NB4 (cell line): Measurements from ENCODE around the gene FLT1.
A peak's percentile ranks its signal among the peaks of the same experiment; 100 is the strongest.

ENCODE experiments used
- DNase-seq: peaks from one replicate; pipeline ENCODE4 v3.0.0; 2010; ENCODE audit warnings: low read depth
- H3K4me3 ChIP-seq: one replicate; pipeline ENCODE4 v1.5.1; 2011; ENCODE audit warnings: mild to moderate bottlenecking, low read depth, low read length, moderate library complexity
- MYC ChIP-seq: IDR thresholded peaks from 2 replicates; pipeline ENCODE4 v1.6.1; 2011; ENCODE audit warnings: low read depth, low read length
- POLR2A ChIP-seq: IDR thresholded peaks from 2 replicates; pipeline ENCODE4 v1.6.1; 2011; ENCODE audit warnings: mild to moderate bottlenecking; ENCODE audit not compliant: insufficient read length; ENCODE audit errors: extremely low read depth
- TF ChIP-seq, protein P1 (sequence below): IDR thresholded peaks from 2 replicates; pipeline ENCODE4 v1.6.1; 2011; ENCODE audit warnings: low read depth, low read length
- TF ChIP-seq, protein P2 (sequence below): IDR thresholded peaks from one replicate; pipeline ENCODE4 v1.5.1; 2012; ENCODE audit warnings: low read depth, low read length

The FLT1 gene

DNA sequence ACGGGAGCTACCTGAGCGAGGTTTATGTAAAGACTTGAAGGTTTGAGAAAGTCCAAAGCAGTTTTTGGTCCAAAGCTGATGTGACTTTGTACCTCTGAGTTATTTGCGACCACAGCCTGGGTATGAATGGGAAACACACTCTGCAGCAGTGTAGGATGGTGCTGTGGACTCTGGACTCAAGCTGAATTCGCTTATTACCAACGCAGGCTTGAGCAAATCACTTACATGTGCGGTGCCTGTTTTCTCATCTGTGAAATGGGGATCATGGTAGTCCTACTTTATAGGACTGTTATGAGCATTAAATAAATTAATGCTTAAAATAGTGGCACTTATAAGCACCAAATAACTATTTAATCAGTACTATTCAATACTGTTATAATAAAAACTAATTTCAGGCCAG is 180.0 kb downstream of the FLT1 start:
- no peak for DNase-seq
- no peak overlapping the region for H3K4me3 ChIP-seq
- TF ChIP-seq, protein P1, sequence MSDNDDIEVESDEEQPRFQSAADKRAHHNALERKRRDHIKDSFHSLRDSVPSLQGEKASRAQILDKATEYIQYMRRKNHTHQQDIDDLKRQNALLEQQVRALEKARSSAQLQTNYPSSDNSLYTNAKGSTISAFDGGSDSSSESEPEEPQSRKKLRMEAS, result no peak
- TF ChIP-seq POLR2A (no peak), MYC (no peak)
- TF ChIP-seq, protein P2, sequence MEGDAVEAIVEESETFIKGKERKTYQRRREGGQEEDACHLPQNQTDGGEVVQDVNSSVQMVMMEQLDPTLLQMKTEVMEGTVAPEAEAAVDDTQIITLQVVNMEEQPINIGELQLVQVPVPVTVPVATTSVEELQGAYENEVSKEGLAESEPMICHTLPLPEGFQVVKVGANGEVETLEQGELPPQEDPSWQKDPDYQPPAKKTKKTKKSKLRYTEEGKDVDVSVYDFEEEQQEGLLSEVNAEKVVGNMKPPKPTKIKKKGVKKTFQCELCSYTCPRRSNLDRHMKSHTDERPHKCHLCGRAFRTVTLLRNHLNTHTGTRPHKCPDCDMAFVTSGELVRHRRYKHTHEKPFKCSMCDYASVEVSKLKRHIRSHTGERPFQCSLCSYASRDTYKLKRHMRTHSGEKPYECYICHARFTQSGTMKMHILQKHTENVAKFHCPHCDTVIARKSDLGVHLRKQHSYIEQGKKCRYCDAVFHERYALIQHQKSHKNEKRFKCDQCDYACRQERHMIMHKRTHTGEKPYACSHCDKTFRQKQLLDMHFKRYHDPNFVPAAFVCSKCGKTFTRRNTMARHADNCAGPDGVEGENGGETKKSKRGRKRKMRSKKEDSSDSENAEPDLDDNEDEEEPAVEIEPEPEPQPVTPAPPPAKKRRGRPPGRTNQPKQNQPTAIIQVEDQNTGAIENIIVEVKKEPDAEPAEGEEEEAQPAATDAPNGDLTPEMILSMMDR, result no peak

DNA sequence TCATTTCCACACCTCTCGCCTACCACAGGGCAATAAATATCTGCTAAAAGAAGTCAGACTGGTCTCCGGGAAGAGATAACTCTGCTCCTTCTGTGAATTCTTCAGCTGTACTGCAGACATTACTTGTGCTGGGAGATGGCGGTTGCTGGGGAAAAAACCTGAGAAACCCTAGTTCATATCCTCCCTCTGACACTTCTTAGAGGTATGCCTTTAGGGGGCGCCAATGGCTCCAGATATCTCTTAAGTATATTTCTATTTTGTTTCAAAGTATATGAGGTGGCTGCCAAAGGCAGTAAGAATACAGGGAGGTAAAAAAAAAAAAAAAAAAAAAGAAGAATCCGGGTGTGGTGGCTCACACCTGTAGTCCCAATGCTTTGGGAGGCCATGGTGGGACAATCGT is 181.3 kb downstream of the FLT1 start:
- peak; percentile 70 for DNase-seq
- no peak overlapping the region for H3K4me3 ChIP-seq
- TF ChIP-seq, protein P2, result peak; percentile 52
- TF ChIP-seq, protein P1, result no peak

DNA sequence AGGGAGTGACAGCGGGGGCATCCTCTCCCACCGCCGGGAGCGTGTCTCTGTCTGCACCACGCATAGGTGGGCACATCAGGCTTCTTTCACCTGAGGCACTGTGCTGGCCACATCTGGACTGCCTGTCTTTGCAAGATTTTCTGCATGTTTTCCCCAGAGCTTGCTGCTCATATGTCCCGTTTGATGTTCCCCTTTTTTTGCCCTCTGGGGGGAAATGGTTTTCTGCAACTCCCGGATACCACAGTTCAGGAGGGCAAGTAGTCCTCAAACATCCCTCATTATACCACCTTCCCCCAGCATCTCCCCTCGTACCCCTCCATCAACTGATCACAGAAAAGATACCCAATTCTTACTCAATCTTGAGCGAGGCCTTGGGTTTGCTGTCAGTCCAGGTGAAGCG is 188.6 kb downstream of the FLT1 start:
- no peak for TF ChIP-seq POLR2A
- TF ChIP-seq, protein P1, result no peak
- TF ChIP-seq, protein P2, result no peak
- DNase-seq, result peak; percentile 67

DNA sequence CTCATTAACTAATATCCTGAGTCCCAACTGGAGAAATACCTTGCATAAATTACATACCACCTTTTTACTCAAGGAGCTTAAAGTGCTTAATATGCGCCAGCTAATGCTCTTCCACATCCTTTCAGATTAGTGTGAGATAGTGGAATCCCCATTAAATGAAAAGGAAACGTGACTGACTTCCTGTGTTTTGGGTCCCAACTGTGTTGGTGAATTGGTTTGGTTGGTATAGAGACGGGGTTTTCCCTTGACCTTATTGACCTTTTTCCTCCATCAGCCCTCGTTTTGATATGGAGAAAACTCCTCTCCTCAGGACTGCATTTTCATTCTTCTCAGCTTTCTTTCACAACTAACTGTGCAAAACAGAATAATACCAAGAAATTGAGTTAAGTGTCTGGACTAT is 193.1 kb downstream of the FLT1 start:
- no peak overlapping the region for H3K4me3 ChIP-seq

More for the DNA sequence above, 188.6 kb downstream of the FLT1 start:
- no peak overlapping the region for H3K4me3 ChIP-seq

DNA sequence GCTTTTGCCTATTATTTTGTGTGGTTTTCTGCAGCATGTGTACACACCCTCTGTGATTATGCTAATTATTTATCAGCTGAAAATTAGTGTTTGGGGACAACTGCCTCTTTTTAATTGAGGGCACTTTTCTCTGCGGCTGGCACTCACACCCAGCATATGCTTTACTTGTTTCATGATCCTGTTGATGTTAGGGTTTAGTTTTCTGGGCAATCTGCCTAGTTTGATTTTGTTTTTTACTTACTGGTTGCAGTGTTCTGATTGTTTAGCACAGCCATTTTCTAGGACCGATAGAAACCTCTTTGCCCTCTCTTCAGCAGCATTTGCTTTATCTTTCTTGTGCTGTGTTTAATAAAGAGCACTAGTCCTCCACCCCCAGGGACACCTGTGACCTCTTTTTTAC is 195.0 kb downstream of the FLT1 start:
- TF ChIP-seq, protein P2, result no peak
- TF ChIP-seq MYC, result no peak
- no peak for TF ChIP-seq POLR2A
- TF ChIP-seq, protein P1, result no peak
- H3K4me3 ChIP-seq, result no peak overlapping the region
- no peak for DNase-seq

More for the DNA sequence above, 193.1 kb downstream of the FLT1 start:
- TF ChIP-seq, protein P2, result no peak
- TF ChIP-seq, protein P1, result no peak
- TF ChIP-seq MYC (no peak), POLR2A (no peak)
- no peak for DNase-seq

DNA sequence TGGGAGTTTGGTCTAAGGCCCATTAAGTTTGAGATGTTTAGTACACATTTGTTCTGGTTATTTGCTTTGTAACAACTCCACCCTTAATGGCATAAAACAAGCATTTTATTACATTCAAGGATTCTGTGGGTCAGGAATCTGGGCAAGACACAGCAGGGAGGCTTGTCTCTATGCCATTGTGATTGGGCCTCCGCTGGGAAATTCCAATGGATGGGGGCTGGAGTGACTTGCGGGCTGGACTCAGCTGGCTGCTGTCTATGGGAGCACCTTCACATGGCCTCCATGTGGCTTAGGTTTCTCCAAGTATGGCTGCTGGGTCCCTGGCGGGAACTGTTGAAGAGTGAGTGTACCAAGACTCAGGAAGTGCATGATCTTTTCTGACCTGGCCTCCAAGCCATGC is 197.6 kb downstream of the FLT1 start:
- no peak overlapping the region for H3K4me3 ChIP-seq
- TF ChIP-seq, protein P2, result no peak
- TF ChIP-seq, protein P1, result no peak
- no peak for TF ChIP-seq MYC
- TF ChIP-seq POLR2A, result no peak
- DNase-seq, result no peak
